DOHH2 (cell line): ENCODE results near the gene THRB.

Source experiments
- H3F3A ChIP-seq: fragments of 200-600 bp; sonication (generic), shearing (Covaris generic); 2 replicates; pipeline ENCODE4 v1.6.0; 2016; ENCODE audit warnings: antibody characterized with exemption, mild to moderate bottlenecking; ENCODE audit not compliant: control insufficient read depth, insufficient read depth
- H3K27ac ChIP-seq: fragments of 200-600 bp; sonication (generic); 2 replicates; pipeline ENCODE4 v1.5.1; 2014; ENCODE audit warnings: low read depth, mild to moderate bottlenecking, low read length, moderate library complexity
- H3K27me3 ChIP-seq: fragments of 200-600 bp; sonication (generic); 2 replicates; pipeline ENCODE4 v1.6.1; 2014; ENCODE audit warnings: mild to moderate bottlenecking, low read length, mixed read lengths; ENCODE audit not compliant: control insufficient read depth
- H3K36me3 ChIP-seq: fragments of 200-600 bp; sonication (generic); 2 replicates; pipeline ENCODE4 v1.6.1; 2014; ENCODE audit warnings: mild to moderate bottlenecking, low read length, moderate library complexity, mixed read lengths; ENCODE audit not compliant: control insufficient read depth
- H3K4me1 ChIP-seq: fragments of 200-600 bp; sonication (generic); 2 replicates; pipeline ENCODE4 v1.6.1; 2014; ENCODE audit warnings: mild to moderate bottlenecking, low read length, mixed read lengths; ENCODE audit not compliant: control insufficient read depth
- H3K4me2 ChIP-seq: fragments of 200-600 bp; sonication (generic); 2 replicates; pipeline ENCODE4 v1.6.0; 2014; ENCODE audit warnings: mild to moderate bottlenecking, low read length, moderate library complexity
- H3K4me3 ChIP-seq: fragments of 200-600 bp; sonication (generic); 2 replicates; pipeline ENCODE4 v1.5.1; 2014; ENCODE audit warnings: mild to moderate bottlenecking, low read length, mixed read lengths
- H3K79me2 ChIP-seq: fragments of 200-600 bp; sonication (generic); 2 replicates; pipeline ENCODE4 v1.6.1; 2014; ENCODE audit warnings: mild to moderate bottlenecking, low read length, mixed read lengths; ENCODE audit not compliant: control insufficient read depth
- H3K9me2 ChIP-seq: fragments of 200-600 bp; sonication (generic); replicated peaks from 2 replicates; pipeline ENCODE4 v1.6.1; 2014; ENCODE audit warnings: mild to moderate bottlenecking, low read length, mixed read lengths; ENCODE audit not compliant: control insufficient read depth
- H3K9me3 ChIP-seq: fragments of 200-600 bp; sonication (generic); 2 replicates; pipeline ENCODE4 v1.6.1; 2014; ENCODE audit warnings: antibody characterized with exemption, low read length, mixed read lengths; ENCODE audit not compliant: control insufficient read depth, insufficient read depth
- H4K20me1 ChIP-seq: fragments of 200-600 bp; sonication (generic); 2 replicates; pipeline ENCODE4 v1.6.0; 2014; ENCODE audit warnings: low read depth, mild to moderate bottlenecking, antibody characterized with exemption, low read length, moderate library complexity; ENCODE audit not compliant: control insufficient read depth, insufficient read depth
- CTCF ChIP-seq: fragments of 200-600 bp; sonication (generic); IDR thresholded peaks from one replicate; pipeline ENCODE4 v1.5.1; 2014; ENCODE audit warnings: antibody characterized with exemption, mild to moderate bottlenecking, low read depth, low read length; ENCODE audit not compliant: poor library complexity, severe bottlenecking
- EZH2phosphoT487 ChIP-seq: fragments of 200-600 bp; sonication (generic); IDR thresholded peaks from 2 replicates; pipeline ENCODE4 v1.6.1; 2017; ENCODE audit warnings: borderline replicate concordance, mild to moderate bottlenecking, antibody characterized with exemption, low read length, moderate library complexity, mixed read lengths

The THRB gene

GRCh38 chr3:24168977-24169376 lies 325.7 kb downstream of the THRB start:
- Histone ChIP-seq H3K4me3 (no peak overlapping the region), H3K9me2 (no peaks in the 10 kb centered on the region), H3K4me1 (no peaks in the 10 kb centered on the region), H3K36me3 (no peaks in the 10 kb centered on the region), H3K79me2 (no peaks in the 10 kb centered on the region), H3K27me3 (no peaks in the 10 kb centered on the region), H3K9me3 (no peaks in the 10 kb centered on the region), H3F3A (no peaks in the 10 kb centered on the region), H3K4me2 (no peak overlapping the region), H4K20me1 (no peaks in the 10 kb centered on the region), H3K27ac (no peak overlapping the region)
- no peak for TF ChIP-seq CTCF
- no peak for TF ChIP-seq EZH2phosphoT487

GRCh38 chr3:24167429-24167828 lies 327.2 kb downstream of the THRB start:
- H3K27me3 ChIP-seq = no peaks in the 10 kb centered on the region
- no peaks in the 10 kb centered on the region for H4K20me1 ChIP-seq
- no peaks in the 10 kb centered on the region for H3K9me3 ChIP-seq
- no peak overlapping the region for H3K4me3 ChIP-seq
- no peaks in the 10 kb centered on the region for H3K36me3 ChIP-seq
- H3K79me2 ChIP-seq = no peaks in the 10 kb centered on the region
- H3K4me2 ChIP-seq = no peak overlapping the region
- no peaks in the 10 kb centered on the region for H3K9me2 ChIP-seq
- H3K4me1 ChIP-seq = no peaks in the 10 kb centered on the region
- H3F3A ChIP-seq = no peaks in the 10 kb centered on the region
- H3K27ac ChIP-seq = no peak overlapping the region
- TF ChIP-seq EZH2phosphoT487 (no peak), CTCF (no peak)

- Histone ChIP-seq H3K27me3 (no peaks in the 10 kb centered on the region), H3K79me2 (no peaks in the 10 kb centered on the region), H3K4me3 (no peak overlapping the region), H3F3A (no peaks in the 10 kb centered on the region), H4K20me1 (no peaks in the 10 kb centered on the region), H3K36me3 (no peaks in the 10 kb centered on the region), H3K9me2 (no peaks in the 10 kb centered on the region), H3K4me1 (no peaks in the 10 kb centered on the region), H3K27ac (no peak overlapping the region), H3K4me2 (no peak overlapping the region), H3K9me3 (no peaks in the 10 kb centered on the region)
- TF ChIP-seq CTCF (no peak), EZH2phosphoT487 (no peak)
Observed at GRCh38 chr3:24166515-24166914, 328.1 kb downstream of the THRB start.

GRCh38 chr3:24165603-24165982 lies 329.1 kb downstream of the THRB start:
- TF ChIP-seq EZH2phosphoT487 (no peak), CTCF (no peak)
- Histone ChIP-seq H3K27me3 (no peaks in the 10 kb centered on the region), H3K4me3 (no peak overlapping the region), H3K9me2 (no peaks in the 10 kb centered on the region), H3K79me2 (no peaks in the 10 kb centered on the region), H3K9me3 (no peaks in the 10 kb centered on the region), H3K27ac (no peak overlapping the region), H3K4me2 (no peak overlapping the region), H3K4me1 (no peaks in the 10 kb centered on the region), H3F3A (no peaks in the 10 kb centered on the region), H4K20me1 (no peaks in the 10 kb centered on the region), H3K36me3 (no peaks in the 10 kb centered on the region)
